Activated T-helper 1 cell treated with anti-CD3 and anti-CD28 coated beads, Interleukin-12 subunit alpha, Interleukin-12 subunit beta, Interleukin-2, Interleukin-4 antibody, amounts not matched to agents 30 ng/mL and 10 ng/mL and 1 ng/mL, durations not matched to agents 14 hours and 24 hours and 36 hours (primary cell): ENCODE measurements around the gene ACVR1B. TPM values are rescaled to one million over a fixed set of nuclear protein-coding genes. Genes with fewer than 3 reads are reported as not detected.
A peak's percentile ranks its signal among the peaks of the same experiment; 100 is the strongest.

Experiments used
- DNase-seq: peaks from one replicate; pipeline ENCODE4 v3.0.0; 2021; ENCODE audit warnings: low spot score
- H3K27ac Mint-ChIP-seq: one replicate; pipeline ENCODE4 v1.8.0; 2021; ENCODE audit warnings: mild to moderate bottlenecking, mixed read lengths
- H3K27me3 Mint-ChIP-seq: one replicate; pipeline ENCODE4 v1.8.0; 2022; ENCODE audit warnings: mild to moderate bottlenecking, moderate library complexity, mixed read lengths; ENCODE audit not compliant: insufficient read depth
- H3K36me3 Mint-ChIP-seq: one replicate; pipeline ENCODE4 v1.8.0; 2021; ENCODE audit warnings: low read depth, mixed read lengths
- H3K4me1 Mint-ChIP-seq: one replicate; pipeline ENCODE4 v1.8.0; 2021; ENCODE audit warnings: low read depth, mixed read lengths
- H3K4me3 Mint-ChIP-seq: one replicate; pipeline ENCODE4 v1.8.0; 2021; ENCODE audit warnings: mild to moderate bottlenecking, moderate library complexity, mixed read lengths
- H3K9me3 Mint-ChIP-seq: one replicate; pipeline ENCODE4 v1.8.0; 2021; ENCODE audit warnings: mixed read lengths
- intact Hi-C: fragments of 100-400 bp; cut with micrococcal nuclease; formaldehyde crosslinking; loops from one replicate; pipeline ENCODE4 v1.15.1; 2024
- total RNA-seq: library from RNA; stranded (reverse); gene quantifications from 2 replicates; pipeline ENCODE4 v1.2.3, GENCODE V29; 2022

Gene ACVR1B
- 11.4 and 12.0 TPM in 2 replicates for total RNA-seq

- Mint-ChIP-seq H3K27ac (peak within 1 kb of the TSS; percentile 67), H3K4me1 (peaks cover 51% of the 10 kb centered on the region), H3K9me3 (no peaks in the 10 kb centered on the region), H3K4me3 (peak within 1 kb of the TSS; percentile 89), H3K36me3 (peaks cover 6% of the 10 kb centered on the region), H3K27me3 (peaks cover 40% of the 10 kb centered on the region)
- peak; percentile 83 for DNase-seq
- intact Hi-C loops, result loop anchor here (1.0 to 5.0 kb wide), 7 partner anchors 20 to 584 kb away; partner anchors contain the start of genes NR4A1 and TAMALIN
These were observed at the start of gene ACVR1B for GRCh38 chr12:51951199-51951842. Gene ACVR1B (plus strand): TSS chr12:51951699. CDS start chr12:51951744, 45 bp downstream.

DNA sequence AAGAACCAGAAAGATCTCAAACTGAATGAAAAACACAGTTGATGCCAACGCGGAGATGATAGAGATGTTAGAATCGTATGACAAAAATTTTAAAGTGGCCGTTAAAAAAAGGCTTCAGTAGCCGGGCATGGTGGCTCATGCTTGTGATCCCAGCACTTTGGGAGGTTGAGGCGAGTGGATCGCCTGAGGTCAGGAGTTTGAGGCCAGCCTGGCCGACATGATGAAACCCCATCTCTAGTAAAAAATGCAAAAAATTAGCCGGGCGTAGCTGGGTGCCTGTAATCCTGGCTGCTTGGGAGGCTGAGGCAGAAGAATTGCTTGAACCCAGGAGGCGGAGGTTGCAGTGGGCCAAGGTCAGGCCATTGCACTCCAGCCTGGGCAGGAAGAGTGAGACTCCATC is 49.6 kb upstream of the ACVR1B start:
- H3K27me3 Mint-ChIP-seq, result peaks cover 15% of the 10 kb centered on the region
- no peaks in the 10 kb centered on the region for H3K4me1 Mint-ChIP-seq
- no peaks in the 10 kb centered on the region for H3K36me3 Mint-ChIP-seq
- no peak overlapping the region for H3K4me3 Mint-ChIP-seq
- no peak overlapping the region for H3K27ac Mint-ChIP-seq
- intact Hi-C loops, result no loop called here
- H3K9me3 Mint-ChIP-seq, result no peaks in the 10 kb centered on the region
- DNase-seq, result no peak

DNA sequence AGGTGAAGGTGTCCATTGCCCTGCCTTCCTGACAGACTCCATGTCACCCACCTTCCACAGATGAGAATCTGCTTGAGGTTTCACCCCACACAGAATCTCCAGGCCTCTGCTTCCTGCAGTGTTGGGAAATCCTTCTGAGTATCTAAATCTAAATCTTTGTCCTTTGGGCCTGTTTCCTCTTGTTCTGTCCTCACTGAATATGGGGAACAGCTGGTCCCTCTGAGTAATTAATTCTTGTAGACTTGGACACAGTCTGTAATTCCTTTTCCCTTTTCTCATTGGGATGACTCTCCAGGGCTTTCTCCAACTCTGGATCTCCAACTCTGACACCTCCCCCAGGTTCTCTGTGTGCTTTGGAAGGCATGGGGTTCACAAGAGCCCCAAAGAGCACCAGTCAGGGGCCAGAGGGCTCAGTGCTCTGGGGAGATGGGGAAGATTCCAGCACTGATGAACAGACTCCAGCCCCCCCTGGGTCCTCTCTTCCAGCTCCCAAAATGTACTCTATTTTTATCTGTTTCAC is 46.5 kb upstream of the ACVR1B start:
- no peak for DNase-seq
- H3K4me1 Mint-ChIP-seq, result no peaks in the 10 kb centered on the region
- H3K36me3 Mint-ChIP-seq, result no peaks in the 10 kb centered on the region
- no peak overlapping the region for H3K27ac Mint-ChIP-seq
- H3K27me3 Mint-ChIP-seq, result peaks cover 36% of the 10 kb centered on the region
- H3K9me3 Mint-ChIP-seq, result no peaks in the 10 kb centered on the region
- H3K4me3 Mint-ChIP-seq, result no peak overlapping the region
- intact Hi-C loops, result no loop called here

GRCh38 chr12:51905471-51906429 is 45.7 kb upstream of the ACVR1B start:
- no peaks in the 10 kb centered on the region for H3K4me1 Mint-ChIP-seq
- no peak overlapping the region for H3K4me3 Mint-ChIP-seq
- intact Hi-C loops, result no loop called here
- no peaks in the 10 kb centered on the region for H3K9me3 Mint-ChIP-seq
- no peaks in the 10 kb centered on the region for H3K36me3 Mint-ChIP-seq
- DNase-seq, result no peak
- no peak overlapping the region for H3K27ac Mint-ChIP-seq
- H3K27me3 Mint-ChIP-seq, result peaks cover 39% of the 10 kb centered on the region

DNA sequence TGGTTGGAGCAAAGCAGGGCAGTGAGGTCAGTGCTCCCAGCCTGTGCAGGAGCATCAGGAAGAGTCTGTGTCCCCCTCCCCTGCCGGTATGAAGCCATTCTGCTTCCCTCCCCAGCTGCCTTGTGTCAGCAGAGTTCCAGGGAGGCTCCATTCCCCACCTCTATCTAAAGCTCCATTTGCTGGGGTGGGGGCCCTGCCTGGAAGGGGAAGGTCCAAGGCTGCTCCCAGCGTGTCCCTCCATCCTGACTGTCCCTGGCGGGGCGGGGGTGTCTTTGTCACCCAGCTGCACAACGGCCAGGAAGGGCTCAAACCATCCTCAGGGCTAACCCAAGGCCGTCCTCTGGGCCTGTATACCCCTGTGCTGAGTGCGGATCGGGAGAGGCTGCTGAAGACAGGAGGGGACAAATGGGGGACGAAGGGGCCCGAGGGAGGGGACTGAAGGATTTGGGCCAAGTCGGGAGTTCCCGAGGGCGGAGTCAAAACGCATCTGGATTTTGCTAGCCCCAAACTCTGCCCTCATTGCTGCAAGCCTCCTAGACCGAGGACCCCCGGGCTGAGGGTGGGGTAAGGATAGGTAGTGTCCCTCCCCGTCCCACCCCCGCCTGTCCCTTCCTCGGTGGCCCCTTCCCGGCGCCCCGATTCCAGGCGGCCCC is 44.9 kb upstream of the ACVR1B start:
- intact Hi-C loops, result no loop called here
- H3K27ac Mint-ChIP-seq, result no peak overlapping the region
- no peaks in the 10 kb centered on the region for H3K9me3 Mint-ChIP-seq
- peaks cover 40% of the 10 kb centered on the region for H3K27me3 Mint-ChIP-seq
- H3K4me3 Mint-ChIP-seq, result no peak overlapping the region
- DNase-seq, result no peak
- H3K36me3 Mint-ChIP-seq, result no peaks in the 10 kb centered on the region
- H3K4me1 Mint-ChIP-seq, result no peaks in the 10 kb centered on the region

DNA sequence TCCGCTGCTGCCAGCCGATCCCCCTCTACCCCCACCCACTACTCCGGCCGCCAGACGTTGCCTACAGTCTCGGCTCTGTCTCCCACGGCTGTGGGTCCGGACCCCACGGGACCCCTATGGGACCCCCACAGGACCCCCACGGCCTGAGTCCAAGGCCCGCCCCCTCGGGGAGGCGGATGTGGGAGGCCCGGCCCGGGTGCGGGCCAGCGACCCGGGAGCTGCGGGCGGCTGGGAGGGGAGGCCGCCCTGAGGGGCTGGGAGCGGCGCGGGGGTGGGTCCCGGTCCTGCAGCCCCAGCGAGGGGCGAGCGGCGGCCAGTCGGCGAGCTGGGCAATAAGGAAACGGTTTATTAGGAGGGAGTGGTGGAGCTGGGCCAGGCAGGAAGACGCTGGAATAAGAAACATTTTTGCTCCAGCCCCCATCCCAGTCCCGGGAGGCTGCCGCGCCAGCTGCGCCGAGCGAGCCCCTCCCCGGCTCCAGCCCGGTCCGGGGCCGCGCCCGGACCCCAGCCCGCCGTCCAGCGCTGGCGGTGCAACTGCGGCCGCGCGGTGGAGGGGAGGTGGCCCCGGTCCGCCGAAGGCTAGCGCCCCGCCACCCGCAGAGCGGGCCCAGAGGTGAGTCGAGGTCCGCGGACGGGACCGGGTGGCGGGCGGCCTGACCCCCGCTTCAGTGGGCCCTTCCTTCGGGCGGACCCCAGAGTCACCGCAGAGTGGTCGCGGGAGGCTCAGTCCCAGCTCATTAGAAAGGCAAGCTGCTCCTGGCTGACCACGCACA is 44.2 kb upstream of the ACVR1B start, which contains the start of gene ACVRL1:
TSS of gene ACVRL1 (plus strand) at position 422 of the 773 bp plus-strand sequence. CDS start 4,971 bp downstream, outside the sequence.
- H3K4me3 Mint-ChIP-seq, result no peak within 1 kb of the TSS
- H3K9me3 Mint-ChIP-seq, result no peaks in the 10 kb centered on the region
- DNase-seq, result no peak
- H3K4me1 Mint-ChIP-seq, result no peaks in the 10 kb centered on the region
- no peaks in the 10 kb centered on the region for H3K36me3 Mint-ChIP-seq
- H3K27me3 Mint-ChIP-seq, result peaks cover 41% of the 10 kb centered on the region
- no peak within 1 kb of the TSS for H3K27ac Mint-ChIP-seq
- intact Hi-C loops, result no loop called here

DNA sequence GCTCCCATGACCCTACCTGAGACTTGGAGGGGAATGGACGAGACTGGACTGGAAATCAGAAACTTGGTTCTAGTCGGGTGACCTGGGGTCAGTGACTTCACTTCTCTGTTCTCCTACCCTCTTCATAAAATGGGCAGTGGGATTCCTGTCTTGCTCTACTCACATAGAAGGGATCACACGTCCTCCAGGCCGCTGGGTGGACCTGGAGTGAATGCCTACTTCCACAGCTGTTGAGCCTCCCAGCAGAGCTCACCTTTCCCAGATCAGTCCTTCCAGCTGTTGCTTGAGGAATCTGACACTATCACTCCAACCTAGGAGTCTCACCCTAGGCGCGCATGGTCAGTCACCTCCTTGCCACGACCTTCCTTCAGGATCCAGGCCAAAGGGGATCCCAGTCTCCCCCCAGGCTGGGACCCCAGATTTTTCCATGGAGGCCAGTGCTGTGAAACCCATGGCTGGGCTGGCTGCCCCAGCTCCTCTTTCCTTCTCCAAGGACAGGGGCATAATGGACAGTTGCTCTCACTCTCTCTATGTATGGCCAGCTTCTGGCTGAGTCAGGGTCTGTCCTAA is 43.6 kb upstream of the ACVR1B start:
- no peaks in the 10 kb centered on the region for H3K36me3 Mint-ChIP-seq
- DNase-seq, result no peak
- H3K9me3 Mint-ChIP-seq, result no peaks in the 10 kb centered on the region
- no peak overlapping the region for H3K27ac Mint-ChIP-seq
- H3K27me3 Mint-ChIP-seq, result peaks cover 41% of the 10 kb centered on the region
- intact Hi-C loops, result no loop called here
- H3K4me3 Mint-ChIP-seq, result no peak overlapping the region
- no peaks in the 10 kb centered on the region for H3K4me1 Mint-ChIP-seq

DNA sequence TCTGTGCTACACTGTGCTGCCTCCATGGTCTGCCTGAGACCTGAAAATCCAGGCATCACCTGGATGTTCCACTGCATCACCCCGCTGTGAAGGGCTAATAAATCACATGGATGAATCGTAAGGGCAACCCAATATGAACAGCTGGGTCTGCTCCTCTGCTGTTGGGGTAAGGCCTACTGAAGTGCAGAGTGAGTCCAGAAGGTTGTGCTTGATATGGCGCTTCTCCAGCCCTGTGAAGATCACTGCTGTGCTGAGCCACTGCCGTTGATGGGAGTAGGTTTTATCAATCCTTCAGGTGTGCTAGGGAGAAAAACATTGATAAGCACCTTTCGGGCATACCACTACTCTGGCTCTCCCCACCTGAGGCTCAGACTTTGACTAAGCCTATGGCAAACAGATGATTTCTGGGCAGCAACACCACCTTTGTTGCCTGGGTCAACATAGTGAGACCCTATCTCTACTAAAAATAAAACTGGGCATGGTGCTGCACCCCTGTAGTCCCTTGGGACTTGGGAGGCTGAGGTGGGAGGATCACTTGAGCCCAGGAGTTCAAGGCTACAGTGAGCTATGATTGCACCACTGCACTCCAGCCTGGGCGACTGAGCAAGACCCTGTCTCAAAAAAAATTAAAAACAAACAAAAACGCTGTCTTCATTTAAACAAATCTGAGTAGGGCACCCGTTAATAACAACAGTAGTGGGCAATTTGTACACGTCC is 42.5 kb upstream of the ACVR1B start:
- Mint-ChIP-seq H3K27me3 (peaks cover 41% of the 10 kb centered on the region), H3K36me3 (no peaks in the 10 kb centered on the region), H3K27ac (no peak overlapping the region), H3K4me1 (no peaks in the 10 kb centered on the region), H3K9me3 (no peaks in the 10 kb centered on the region), H3K4me3 (no peak overlapping the region)
- intact Hi-C loops, result no loop called here
- no peak for DNase-seq

- DNase-seq, result no peak
- Mint-ChIP-seq H3K36me3 (no peaks in the 10 kb centered on the region), H3K9me3 (no peaks in the 10 kb centered on the region), H3K4me3 (no peak overlapping the region), H3K27ac (no peak overlapping the region), H3K4me1 (no peaks in the 10 kb centered on the region), H3K27me3 (peaks cover 39% of the 10 kb centered on the region)
- intact Hi-C loops, result no loop called here
These were observed 41.3 kb upstream of the ACVR1B start for GRCh38 chr12:51910168-51910567.

DNA sequence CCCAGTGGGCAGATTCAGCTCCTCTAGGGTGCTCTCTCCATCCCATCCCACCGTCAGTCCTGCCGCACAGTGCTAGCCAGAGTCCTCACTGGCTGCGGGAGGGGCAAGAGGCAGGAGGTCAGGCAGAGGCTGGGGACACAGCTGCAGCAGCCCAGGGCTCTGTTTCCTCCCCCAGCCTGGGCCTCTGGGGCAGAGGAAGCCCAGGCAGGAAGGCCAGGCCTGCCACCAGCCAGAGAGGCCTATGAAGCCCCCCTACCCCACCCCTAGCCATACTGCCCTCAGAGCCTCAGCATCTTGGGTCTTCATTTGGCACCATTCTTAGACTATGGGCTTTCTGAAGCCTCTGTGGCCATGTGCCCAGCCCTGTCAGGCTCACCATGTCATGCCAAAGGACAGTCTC is 40.8 kb upstream of the ACVR1B start:
- Mint-ChIP-seq H3K27ac (no peak overlapping the region), H3K36me3 (no peaks in the 10 kb centered on the region), H3K4me1 (no peaks in the 10 kb centered on the region), H3K9me3 (no peaks in the 10 kb centered on the region), H3K27me3 (peaks cover 34% of the 10 kb centered on the region), H3K4me3 (no peak overlapping the region)
- intact Hi-C loops, result no loop called here
- DNase-seq, result no peak

DNA sequence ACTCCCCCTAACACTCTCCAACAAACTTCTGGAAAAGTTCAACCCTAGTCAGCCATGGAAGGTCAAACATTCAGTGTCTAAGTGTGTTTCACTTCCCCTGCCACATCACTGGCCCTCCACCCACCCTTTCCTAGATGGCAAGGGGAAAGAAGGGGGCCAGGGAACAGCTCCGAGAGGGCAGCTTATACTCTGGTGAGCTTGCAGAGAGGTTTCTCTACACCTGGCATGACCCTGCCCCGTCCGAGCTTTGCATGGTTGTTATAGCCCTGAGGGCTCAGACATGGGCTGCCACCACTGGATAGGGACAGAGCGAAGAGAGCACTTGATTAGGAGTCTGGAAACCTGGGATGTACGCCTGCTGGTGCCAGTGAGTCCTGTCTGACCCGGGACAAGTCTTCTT is 40.2 kb upstream of the ACVR1B start:
- H3K9me3 Mint-ChIP-seq, result no peaks in the 10 kb centered on the region
- no peaks in the 10 kb centered on the region for H3K36me3 Mint-ChIP-seq
- no peak overlapping the region for H3K4me3 Mint-ChIP-seq
- intact Hi-C loops, result no loop called here
- DNase-seq, result no peak
- H3K4me1 Mint-ChIP-seq, result no peaks in the 10 kb centered on the region
- peaks cover 29% of the 10 kb centered on the region for H3K27me3 Mint-ChIP-seq
- no peak overlapping the region for H3K27ac Mint-ChIP-seq
